KOPT-K1 (cell line): ENCODE results near the gene MRPS10.

Experiments
- H3K27ac ChIP-seq: fragments of 200-600 bp; sonication (generic); 2 replicates; pipeline ENCODE4 v1.5.1; 2016; ENCODE audit warnings: antibody characterized with exemption, mild to moderate bottlenecking, low read depth, low read length; ENCODE audit not compliant: poor library complexity, severe bottlenecking
- H3K36me3 ChIP-seq: fragments of 200-600 bp; sonication (generic); 2 replicates; pipeline ENCODE4 v1.5.1; 2017; ENCODE audit warnings: antibody characterized with exemption, mild to moderate bottlenecking, low read length, moderate library complexity; ENCODE audit not compliant: insufficient read depth
- H3K9me3 ChIP-seq: fragments of 200-600 bp; sonication (generic); 2 replicates; pipeline ENCODE4 v1.5.1; 2017; ENCODE audit warnings: antibody characterized with exemption, low read length, mild to moderate bottlenecking; ENCODE audit not compliant: insufficient read depth, poor library complexity, severe bottlenecking

MRPS10 gene

DNA sequence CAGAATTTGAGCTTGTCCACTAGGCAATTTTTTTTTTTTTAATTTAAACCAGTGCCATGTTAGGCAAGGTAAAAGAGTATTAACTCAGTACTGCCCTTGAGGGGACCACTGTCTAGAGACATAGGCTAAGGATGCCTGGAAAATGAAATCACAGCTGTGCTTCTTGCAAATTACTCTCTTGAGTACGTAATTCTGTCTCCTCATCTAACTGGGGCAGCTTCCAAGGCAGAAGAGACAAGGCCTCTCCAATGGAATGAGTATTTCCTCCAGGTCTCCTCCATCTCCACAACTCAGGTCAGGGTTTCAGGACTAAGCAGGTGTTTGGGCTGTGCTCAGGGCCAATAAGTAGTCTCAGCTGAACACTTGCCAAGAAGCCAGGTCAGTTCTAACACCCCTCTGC, 33.8 kb upstream of the MRPS10 start:
- no peak overlapping the region for H3K27ac ChIP-seq
- H3K36me3 ChIP-seq = peaks cover 17% of the 10 kb centered on the region
- no peaks in the 10 kb centered on the region for H3K9me3 ChIP-seq

DNA sequence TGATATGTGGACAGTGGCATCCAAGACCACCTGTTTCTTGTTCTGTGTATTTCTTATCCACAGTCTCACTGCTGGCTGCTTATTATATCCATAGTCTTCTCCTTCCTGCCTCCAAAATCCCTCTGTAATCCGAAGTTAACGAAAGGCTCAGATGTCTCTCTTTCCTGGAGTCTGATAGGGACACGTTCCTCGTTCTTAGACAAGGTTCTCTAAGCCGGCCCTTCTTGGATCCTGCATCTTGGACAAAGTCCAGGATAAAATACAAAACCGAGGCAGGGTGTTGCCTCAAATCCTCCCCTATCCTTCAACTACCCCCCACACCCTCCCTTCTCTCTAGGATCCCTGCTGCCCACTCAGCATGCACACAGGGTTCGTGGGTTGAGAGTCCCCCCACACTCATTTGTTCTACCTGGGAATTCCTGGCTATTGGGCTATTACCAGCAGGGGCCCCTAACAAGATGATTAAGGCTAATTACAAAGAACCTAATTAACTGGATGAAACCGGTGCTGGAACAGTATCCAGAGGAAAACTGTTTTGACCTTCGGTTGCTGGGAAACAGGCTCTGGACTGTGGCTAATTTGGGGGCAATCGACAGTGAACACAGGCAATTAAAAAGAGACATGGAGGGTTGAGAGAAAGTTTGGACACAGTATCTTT, 32.7 kb upstream of the MRPS10 start:
- Histone ChIP-seq H3K27ac (no peak overlapping the region), H3K9me3 (no peaks in the 10 kb centered on the region), H3K36me3 (peaks cover 17% of the 10 kb centered on the region)

DNA sequence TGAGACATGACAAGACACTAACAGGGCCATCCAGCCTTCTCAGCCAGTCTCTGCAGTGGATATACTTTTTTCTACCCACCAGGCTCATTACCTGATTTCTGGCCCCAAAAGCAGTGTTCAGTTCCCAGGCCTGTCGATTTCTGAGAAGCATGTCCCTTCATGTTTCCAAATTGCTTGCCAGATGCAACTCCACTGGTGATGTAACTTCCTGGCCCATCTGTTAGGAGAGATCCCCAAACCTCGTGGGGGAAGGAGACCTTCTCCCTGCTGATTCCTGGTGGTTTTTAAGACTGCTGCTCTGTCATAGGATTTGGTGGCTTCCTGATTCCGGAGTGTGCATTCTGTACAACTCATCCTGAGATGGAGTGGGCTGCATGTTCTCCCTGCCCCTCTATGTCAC, 31.6 kb upstream of the MRPS10 start:
- H3K9me3 ChIP-seq = no peaks in the 10 kb centered on the region
- no peak overlapping the region for H3K27ac ChIP-seq
- H3K36me3 ChIP-seq = peaks cover 11% of the 10 kb centered on the region

DNA sequence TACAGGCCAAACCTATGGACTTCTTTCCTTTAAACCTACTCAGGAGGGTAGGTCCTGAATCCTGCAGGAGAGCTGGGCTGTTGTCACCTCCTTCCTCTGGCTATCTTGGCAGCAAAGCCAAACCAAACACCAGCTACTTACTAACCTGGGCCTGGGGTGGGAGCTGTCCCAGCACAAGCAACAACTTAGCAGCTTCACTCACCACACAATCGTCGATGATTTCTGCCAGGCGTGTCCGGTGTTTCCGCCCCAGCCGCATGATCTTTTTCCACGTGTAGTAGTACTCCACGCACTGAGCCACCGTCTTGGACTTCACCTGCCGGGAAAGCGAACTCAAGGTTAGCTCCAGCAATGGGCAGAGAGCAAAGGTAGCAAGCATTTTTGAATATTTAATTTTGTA, 25.4 kb upstream of the MRPS10 start:
- H3K36me3 ChIP-seq = peaks cover 22% of the 10 kb centered on the region
- no peaks in the 10 kb centered on the region for H3K9me3 ChIP-seq
- H3K27ac ChIP-seq = no peak overlapping the region

DNA sequence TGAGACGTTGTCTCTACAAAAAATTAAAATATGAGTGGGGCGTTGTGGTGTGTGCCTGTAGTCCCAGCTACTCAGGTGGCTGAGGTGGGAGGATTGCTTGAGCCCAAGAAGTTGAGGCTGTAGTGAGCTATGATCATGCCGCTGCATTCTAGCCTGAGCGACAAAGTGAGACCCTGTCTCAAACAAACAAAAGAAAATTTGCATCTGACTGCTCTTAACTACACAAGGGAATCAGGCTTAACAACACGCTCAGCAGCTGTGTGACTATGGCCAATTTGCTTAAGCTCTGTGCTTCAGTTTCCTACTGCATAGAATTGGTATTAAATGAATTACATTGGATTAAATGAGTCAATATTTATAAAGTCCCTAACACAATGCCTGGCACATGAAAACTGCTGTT, 24.3 kb upstream of the MRPS10 start:
- Histone ChIP-seq H3K36me3 (peaks cover 22% of the 10 kb centered on the region), H3K27ac (no peak overlapping the region), H3K9me3 (no peaks in the 10 kb centered on the region)

DNA sequence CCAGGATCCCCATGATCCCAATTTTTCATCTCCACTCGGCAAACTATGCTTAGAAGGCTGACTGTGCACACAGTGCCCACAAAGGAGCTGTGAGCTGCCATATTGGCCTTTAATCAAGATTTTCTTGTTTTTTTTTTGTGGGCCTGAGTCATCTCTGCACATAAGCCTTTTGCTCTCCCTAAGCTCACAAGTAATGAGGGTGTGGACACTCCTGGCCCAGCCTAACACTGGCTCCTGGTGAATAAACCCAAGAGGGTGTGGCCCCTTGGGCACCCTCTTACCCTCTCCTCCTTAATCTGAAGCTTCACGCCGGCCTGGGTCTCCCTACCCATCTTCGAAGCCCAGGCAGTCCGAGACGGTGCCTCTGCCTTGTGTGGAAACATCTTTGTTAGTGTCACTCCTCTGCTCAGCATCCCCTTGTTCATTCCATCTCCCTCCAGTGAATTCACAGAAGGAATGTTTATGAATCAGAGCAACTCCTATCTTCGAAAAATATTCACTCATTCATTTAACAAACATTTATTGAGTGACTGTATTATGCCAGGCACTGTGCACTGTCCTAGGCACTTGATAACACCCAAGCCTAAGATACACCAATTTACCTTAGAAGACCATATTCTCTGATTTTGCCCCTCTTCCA, 22.2 kb upstream of the MRPS10 start:
- Histone ChIP-seq H3K36me3 (peaks cover 25% of the 10 kb centered on the region), H3K27ac (no peak overlapping the region), H3K9me3 (no peaks in the 10 kb centered on the region)

DNA sequence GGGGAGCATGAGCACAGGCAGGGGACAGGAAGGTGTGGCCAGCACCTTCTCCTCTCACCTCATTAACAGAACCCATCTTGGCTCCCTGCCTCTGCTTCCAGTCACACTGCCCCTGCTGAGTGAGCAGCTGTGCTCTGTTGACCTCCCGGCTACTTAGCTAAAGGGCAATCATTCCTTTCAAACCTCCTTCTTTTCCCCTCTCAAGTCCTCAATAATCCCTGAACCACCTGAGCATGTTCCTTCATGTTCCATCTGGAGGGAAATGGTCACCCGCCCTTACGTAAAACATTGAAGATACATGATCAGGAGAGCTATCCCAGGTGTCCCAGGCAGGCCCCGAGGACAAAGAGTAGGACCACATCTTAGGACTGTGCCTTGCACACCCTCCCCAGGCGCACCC, 21.7 kb upstream of the MRPS10 start:
- H3K9me3 ChIP-seq = no peaks in the 10 kb centered on the region
- H3K27ac ChIP-seq = no peak overlapping the region
- peaks cover 25% of the 10 kb centered on the region for H3K36me3 ChIP-seq

DNA sequence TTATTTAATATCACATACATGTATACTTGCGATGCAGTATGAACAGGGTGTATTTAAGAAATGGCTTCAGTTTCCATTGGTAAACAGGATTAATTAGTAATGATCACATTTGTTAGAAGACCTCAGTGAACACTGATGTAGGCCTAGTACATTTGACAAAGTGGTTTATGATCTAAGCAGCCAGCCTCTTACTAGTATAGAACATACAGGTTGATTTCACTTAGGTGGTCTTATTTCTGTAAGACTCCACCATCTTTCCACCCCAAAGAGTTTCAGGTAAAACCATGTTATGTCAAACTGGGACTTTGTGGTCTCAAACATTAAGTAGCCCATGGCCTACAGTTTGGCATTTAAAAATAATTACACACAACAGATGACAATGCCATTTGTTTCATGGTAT, 20.2 kb upstream of the MRPS10 start:
- Histone ChIP-seq H3K36me3 (peaks cover 21% of the 10 kb centered on the region), H3K27ac (no peak overlapping the region), H3K9me3 (no peaks in the 10 kb centered on the region)

DNA sequence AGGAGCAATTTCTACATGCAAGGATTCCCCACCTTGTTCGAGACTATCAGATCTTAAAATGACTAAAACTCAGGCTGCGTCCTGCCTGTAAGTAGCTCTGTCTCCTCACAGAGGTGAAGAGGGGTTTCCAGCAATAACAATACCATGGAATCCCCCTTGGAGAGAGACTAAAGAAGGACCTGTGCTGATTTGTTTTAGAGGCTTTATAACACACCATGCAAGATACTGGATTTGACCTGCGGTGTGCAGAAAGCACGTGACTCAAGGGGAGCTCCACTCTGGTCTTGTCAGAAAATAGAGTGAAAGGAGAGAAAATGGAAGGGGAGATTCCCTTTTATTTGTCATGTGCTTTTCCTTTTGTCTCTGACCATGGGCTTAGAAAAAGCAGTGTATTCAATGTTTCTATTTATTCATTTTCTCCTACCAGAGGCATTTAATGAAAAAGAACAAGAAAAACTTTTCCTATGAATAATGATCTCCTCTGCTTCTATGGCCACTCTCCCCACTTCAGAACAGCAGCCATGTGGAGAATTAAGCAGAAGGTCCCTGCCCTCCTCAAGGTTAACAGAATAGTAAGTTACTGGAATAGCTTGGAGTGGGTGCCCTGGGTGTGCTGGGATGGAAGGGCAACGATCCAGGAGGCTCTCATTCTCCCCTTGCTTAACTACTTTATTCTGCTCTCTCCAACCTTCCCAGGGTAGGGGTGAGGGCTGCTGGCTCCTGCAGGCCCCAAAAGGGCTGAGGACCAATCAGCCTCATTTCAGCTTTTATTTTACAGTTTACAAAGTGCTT, 19.2 kb upstream of the MRPS10 start:
- Histone ChIP-seq H3K36me3 (peaks cover 13% of the 10 kb centered on the region; the same call in 1 of the 2 replicates), H3K27ac (no peak overlapping the region), H3K9me3 (no peaks in the 10 kb centered on the region)

DNA sequence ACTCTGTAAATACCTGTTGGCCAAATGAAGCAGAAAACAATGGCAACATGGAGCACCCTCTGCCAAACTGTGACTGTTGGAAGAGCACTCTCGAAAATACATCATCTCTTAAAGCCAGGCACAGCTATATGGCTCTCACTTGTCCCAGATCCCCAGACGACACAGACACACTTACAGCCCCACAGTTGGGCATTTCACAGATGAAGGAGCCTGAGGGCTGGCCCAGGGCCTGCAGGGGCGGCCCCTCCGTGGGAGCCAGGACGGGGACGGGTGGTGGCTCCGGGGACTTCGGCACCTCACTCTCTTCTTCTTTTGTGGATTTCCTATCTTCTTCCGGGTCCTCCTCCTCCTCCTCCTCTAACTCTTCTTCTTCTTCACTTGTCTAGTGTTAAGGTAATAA, 18.4 kb upstream of the MRPS10 start:
- no peak overlapping the region for H3K27ac ChIP-seq
- no peaks in the 10 kb centered on the region for H3K9me3 ChIP-seq
- H3K36me3 ChIP-seq = peaks cover 9% of the 10 kb centered on the region; the same call in 1 of the 2 replicates

DNA sequence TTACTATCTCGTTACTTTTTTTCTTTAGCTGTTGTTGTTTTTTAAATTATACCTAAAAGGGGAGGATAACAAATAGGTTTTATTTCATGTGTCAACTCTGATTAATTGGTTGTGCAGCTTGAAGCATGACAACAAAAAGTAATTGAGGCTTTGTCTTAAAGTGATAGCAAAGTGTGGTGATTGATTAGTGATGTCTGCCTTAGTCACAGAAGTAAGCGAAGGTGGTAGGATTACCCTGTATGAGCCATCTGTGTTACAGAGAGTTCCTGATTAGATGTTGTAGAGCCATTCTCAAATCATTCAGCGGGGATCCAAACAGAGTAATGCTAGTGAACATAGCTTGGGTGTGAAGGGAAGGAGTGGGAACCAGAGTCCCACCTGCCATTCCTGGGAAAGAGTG, 14.4 kb upstream of the MRPS10 start:
- Histone ChIP-seq H3K27ac (no peak overlapping the region), H3K9me3 (no peaks in the 10 kb centered on the region), H3K36me3 (peaks cover 3% of the 10 kb centered on the region; the same call in 1 of the 2 replicates)

DNA sequence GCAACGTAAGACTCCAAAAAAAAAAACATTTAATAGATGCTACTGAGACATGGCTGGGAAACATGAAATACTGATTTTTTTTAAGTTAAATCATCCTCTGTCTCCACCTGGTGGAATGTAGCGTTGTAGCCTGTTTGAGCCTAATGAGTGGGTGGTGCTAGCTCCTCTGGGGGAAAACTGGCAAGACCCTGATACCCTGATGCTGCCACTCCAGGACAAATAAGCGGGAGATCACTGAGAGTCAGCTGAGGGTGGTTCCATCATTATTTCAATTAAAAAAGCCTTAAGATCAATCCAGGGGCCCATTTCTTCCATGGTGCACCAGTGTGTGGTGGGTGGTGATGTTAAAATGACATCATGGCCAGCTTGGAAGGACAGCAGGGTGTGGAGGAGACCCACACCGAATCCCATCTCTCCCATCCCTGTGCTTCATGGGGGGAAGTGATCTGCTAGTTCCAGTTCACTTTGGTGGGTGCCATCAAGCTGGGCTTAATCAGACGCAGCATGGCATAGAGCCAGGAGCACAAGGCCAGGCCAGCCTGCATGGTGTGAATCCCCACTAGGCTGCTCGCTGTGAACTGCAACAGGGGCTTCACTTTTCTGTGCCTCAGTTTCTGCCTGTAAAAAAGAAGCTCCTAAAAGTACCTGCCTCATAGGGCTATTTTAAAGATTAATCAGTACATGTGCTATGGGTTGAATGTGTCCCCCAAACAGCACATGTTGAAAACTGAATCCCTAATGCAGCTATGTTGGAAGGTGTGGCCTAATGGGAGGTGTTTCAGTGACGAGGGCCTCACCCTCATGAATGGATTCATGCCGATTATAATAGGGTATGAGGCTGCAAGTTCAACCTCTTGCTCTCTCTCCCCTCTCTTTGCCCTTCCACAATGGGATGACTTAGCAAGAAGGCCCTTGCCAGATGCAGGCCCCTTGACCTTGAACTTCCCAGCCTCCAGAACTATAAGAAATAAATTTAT, 13.0 kb upstream of the MRPS10 start:
- Histone ChIP-seq H3K36me3 (no peaks in the 10 kb centered on the region), H3K9me3 (no peaks in the 10 kb centered on the region), H3K27ac (no peak overlapping the region)

DNA sequence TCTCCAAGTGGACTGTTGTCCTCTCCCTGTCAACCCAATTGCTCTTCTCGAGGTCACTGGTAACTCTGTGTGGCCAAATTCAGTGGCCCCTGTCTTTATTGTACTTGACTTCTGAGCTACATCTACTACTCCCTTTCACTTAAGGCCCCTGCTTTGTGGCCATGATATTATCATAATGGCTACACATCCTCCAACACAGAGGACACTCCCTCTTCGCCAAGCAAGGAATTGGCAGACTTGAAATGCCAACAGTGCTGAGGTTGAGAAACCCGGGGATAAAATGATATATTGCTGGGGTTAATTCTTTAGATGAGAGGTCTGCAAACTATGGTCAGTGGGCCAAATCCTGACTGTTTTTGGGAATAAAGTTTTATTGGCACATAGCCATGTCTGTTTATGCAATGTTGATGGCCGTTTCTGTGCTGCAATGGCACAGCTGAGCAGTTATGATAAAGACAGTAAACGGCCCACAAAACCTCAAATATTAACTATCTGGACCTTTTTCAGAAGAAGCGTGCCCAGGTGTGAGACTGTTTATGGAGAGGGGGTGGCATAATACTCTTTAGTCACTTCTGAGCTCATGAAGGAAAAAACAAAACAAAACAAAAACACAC, 12.0 kb upstream of the MRPS10 start:
- no peaks in the 10 kb centered on the region for H3K9me3 ChIP-seq
- H3K36me3 ChIP-seq = no peaks in the 10 kb centered on the region
- H3K27ac ChIP-seq = no peak overlapping the region

DNA sequence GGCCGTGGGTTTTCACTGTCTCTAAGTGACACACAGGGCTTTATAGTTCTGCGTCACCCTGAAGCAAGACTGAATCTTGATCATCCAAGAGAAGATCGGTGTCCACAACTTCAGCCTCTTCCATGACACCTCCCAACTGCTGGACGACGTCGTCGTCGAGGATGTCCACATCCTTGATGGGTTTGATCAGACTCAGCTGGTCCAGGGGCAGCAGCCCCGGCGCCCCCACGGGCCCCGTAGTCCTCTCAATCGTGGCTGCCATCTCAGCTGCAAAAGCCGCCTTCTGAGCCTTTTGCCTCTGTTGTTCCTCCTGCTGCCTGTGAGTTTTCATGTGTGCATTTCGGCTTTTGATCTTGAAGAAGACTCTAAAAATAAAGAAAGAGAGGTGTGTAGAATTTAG, 10.6 kb upstream of the MRPS10 start:
- no peaks in the 10 kb centered on the region for H3K36me3 ChIP-seq
- no peak overlapping the region for H3K27ac ChIP-seq
- no peaks in the 10 kb centered on the region for H3K9me3 ChIP-seq
